HCT116 (cell line): Measurements from ENCODE around the gene ZSWIM9.

ENCODE experiments used
- CEBPB ChIP-seq: IDR thresholded peaks from 2 replicates; pipeline ENCODE4 v1.6.1; 2012; ENCODE audit warnings: low read depth
- CTCF ChIP-seq, 3 experiments: fragments of 200-600 bp in 1 of 3; sonication (generic) in 1 of 3; IDR thresholded peaks in 2 of 3; conservative IDR thresholded peaks in 1 of 3; 2 replicates each; pipeline ENCODE4 v1.5.1; 2012 to 2017; ENCODE audit warnings: low read depth in 2 of 3, low read length in 2 of 3, antibody characterized with exemption in 1 of 3, borderline replicate concordance in 1 of 3, control low read depth in 1 of 3, mild to moderate bottlenecking in 1 of 3, mixed read lengths in 1 of 3, mixed run types in 1 of 3, moderate library complexity in 1 of 3; ENCODE audit not compliant: insufficient read depth in 1 of 3
- EGR1 ChIP-seq: IDR thresholded peaks from 2 replicates; pipeline ENCODE4 v1.6.1; 2012; ENCODE audit warnings: low read depth
- EZH2 ChIP-seq: fragments of 200-600 bp; sonication (generic); IDR thresholded peaks from 2 replicates; pipeline ENCODE4 v1.6.1; 2017; ENCODE audit warnings: antibody characterized with exemption, mixed run types
- POLR2A ChIP-seq: IDR thresholded peaks from 2 replicates; pipeline ENCODE4 v1.7.0; 2011; ENCODE audit warnings: borderline replicate concordance; ENCODE audit not compliant: insufficient read depth, insufficient read length; ENCODE audit errors: extremely low read depth
- POLR2AphosphoS5 ChIP-seq: IDR thresholded peaks from 2 replicates; pipeline ENCODE4 v1.6.1; 2011; ENCODE audit warnings: mild to moderate bottlenecking, low read depth, low read length, moderate library complexity
- RAD21 ChIP-seq: IDR thresholded peaks from 2 replicates; pipeline ENCODE4 v1.6.1; 2012; ENCODE audit warnings: low read depth, mild to moderate bottlenecking
- SIN3A ChIP-seq: IDR thresholded peaks from 2 replicates; pipeline ENCODE4 v1.6.1; 2012; ENCODE audit warnings: low read depth
- SP1 ChIP-seq: IDR thresholded peaks from 2 replicates; pipeline ENCODE4 v1.6.1; 2012; ENCODE audit warnings: low read depth
- YY1 ChIP-seq: IDR thresholded peaks from 2 replicates; pipeline ENCODE4 v1.6.1; 2011; ENCODE audit warnings: low read length, low read depth, moderate library complexity, mild to moderate bottlenecking; ENCODE audit not compliant: insufficient replicate concordance; ENCODE audit errors: extremely low read depth
- ZFX ChIP-seq: fragments of 450-650 bp; IDR thresholded peaks from 2 replicates; pipeline ENCODE4 v1.6.1; 2017
- TF ChIP-seq, protein P1 (sequence below): IDR thresholded peaks from 2 replicates; pipeline ENCODE4 v1.6.1; 2011; ENCODE audit warnings: mild to moderate bottlenecking, low read length, moderate library complexity; ENCODE audit not compliant: insufficient replicate concordance; ENCODE audit errors: extremely low read depth
- TF ChIP-seq, protein P2 (sequence below): IDR thresholded peaks from 2 replicates; pipeline ENCODE4 v1.6.1; 2012

- no peak for TF ChIP-seq RAD21
- TF ChIP-seq CTCF (IDR thresholded peaks at IDR 0.05 in 2 of 3, conservative IDR thresholded peaks at IDR 0.05 in 1 of 3; ENCODE audit: borderline replicate concordance in 1 of 3, insufficient read depth in 1 of 3, low read depth in 2 of 3, low read length in 2 of 3) = no peak
- TF ChIP-seq POLR2A = no peak
- no peak for TF ChIP-seq YY1
- TF ChIP-seq ZFX = no peak
- TF ChIP-seq, protein P1, sequence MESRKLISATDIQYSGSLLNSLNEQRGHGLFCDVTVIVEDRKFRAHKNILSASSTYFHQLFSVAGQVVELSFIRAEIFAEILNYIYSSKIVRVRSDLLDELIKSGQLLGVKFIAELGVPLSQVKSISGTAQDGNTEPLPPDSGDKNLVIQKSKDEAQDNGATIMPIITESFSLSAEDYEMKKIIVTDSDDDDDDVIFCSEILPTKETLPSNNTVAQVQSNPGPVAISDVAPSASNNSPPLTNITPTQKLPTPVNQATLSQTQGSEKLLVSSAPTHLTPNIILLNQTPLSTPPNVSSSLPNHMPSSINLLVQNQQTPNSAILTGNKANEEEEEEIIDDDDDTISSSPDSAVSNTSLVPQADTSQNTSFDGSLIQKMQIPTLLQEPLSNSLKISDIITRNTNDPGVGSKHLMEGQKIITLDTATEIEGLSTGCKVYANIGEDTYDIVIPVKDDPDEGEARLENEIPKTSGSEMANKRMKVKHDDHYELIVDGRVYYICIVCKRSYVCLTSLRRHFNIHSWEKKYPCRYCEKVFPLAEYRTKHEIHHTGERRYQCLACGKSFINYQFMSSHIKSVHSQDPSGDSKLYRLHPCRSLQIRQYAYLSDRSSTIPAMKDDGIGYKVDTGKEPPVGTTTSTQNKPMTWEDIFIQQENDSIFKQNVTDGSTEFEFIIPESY = no peak
- no peak for TF ChIP-seq SP1
- no peak for TF ChIP-seq CEBPB
- TF ChIP-seq, protein P2, sequence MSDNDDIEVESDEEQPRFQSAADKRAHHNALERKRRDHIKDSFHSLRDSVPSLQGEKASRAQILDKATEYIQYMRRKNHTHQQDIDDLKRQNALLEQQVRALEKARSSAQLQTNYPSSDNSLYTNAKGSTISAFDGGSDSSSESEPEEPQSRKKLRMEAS = no peak
- TF ChIP-seq SIN3A = no peak
- no peak for TF ChIP-seq EZH2
- no peak for TF ChIP-seq POLR2AphosphoS5
- no peak for TF ChIP-seq EGR1
These were observed 33.9 kb upstream of the ZSWIM9 start for GRCh38 chr19:48136547-48136946.
